AG20443 (cell line): Measurements from ENCODE around the gene IL22RA1.

Experiments used
- DNase-seq: peaks from one replicate; pipeline ENCODE4 v3.0.0; 2012; ENCODE audit warnings: low spot score, mixed read lengths

The IL22RA1 gene

DNA sequence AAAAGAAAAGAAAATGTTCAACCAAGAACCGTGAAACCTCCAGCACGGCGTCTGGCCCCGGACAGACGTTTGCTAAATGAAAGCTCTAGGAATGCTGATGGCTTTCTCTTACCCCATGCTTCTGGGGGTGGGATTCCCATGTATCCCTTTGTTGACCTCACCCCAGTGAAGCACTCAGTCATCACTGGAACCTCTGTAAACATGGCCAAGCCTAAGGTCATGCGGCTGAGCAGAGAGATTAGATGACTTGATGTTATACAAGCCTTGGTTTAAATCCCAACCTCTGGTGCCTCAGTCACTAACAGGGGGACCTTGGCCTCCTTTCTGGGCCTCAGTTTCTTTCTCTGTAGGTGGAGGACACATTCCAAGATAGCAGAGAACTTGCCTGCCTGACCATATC lies 28.2 kb downstream of the IL22RA1 start:
- no peak for DNase-seq

GRCh38 chr1:24113641-24114033 lies 29.3 kb downstream of the IL22RA1 start:
- DNase-seq: no peak

DNA sequence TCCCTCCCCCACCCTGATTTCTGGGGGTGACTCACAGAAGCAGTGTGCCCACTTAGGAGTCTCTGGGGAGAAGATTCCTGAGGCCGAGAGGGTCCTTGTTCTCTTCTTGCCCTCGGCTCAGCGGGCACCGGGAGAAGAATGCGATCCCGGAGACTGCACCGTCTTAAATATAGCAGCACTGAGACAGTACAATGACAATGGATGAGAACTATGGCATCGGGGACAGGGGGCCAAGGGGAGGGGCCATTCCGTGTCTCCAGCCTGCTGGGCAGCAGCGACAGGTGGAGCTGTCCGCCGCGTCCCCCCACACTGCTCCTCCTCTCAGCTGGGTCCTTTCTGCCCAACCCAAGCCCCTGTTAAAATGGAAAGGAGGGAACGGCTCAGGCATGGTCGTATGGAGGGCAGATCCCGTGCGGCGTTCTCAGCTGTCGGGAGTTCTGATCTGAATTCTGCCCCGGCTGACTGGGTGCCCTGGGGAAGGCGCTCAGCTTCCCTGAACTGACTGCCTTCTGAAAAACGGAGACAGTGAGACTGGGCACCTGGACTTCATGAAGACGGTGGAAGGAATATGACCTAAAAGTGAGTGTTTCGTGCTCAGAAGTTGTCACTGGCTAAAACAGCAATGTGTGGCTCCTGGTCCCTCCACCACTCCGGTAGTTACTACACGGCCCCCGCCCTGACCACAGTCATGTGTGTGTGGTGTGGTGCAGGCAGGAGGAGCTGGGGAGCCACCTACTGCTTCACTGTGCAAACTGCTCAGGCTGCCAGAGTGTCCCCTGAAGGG lies 30.8 kb downstream of the IL22RA1 start, which contains the start of gene MYOM3:
Gene MYOM3, minus strand, starts transcription at position 140 of the 784 bp plus-strand sequence. CDS start 3,499 bp downstream, outside the sequence.
- DNase-seq: peak; percentile 85

- DNase-seq: no peak
Measured at GRCh38 chr1:24111262-24111995, 31.5 kb downstream of the IL22RA1 start.

GRCh38 chr1:24110642-24111261 lies 32.2 kb downstream of the IL22RA1 start:
- DNase-seq: no peak

DNA sequence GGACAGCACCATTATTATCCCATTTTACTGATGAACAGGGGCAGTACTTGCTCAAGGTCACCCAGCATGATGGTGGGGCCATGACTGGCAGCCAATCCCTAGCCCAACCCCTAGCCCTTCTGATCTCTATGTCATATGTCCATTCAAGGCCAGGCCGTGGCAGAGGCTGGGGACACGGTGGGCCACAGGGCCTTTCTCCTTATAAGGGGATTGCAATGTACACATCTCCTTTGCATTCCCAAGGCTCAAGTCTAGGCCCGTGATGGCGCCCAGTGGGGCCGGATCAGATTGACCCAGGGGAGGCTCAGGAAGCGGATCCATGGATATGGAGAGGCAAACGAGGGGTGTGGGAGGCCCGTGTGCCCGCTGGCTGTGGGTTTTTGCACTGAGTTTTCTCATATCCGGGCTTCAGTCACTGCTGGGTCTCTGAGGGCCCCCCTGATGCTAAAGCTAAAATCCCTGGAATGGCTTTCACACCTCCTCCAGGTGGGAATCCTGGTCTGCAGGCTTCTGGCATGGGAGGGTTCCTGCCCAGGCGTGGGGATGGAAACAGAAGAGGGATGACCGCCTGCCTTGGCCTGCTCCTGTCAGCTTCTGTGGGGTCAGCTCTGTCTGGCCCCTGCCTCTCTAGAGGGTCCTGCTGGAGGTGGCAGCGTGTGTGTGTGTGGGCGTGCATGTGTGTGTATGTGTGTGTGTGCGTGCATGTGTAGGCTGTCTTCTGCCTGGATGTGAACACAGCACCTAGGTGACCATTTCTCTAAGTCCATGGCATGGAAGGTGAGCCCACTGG lies 33.1 kb downstream of the IL22RA1 start:
- no peak for DNase-seq

DNA sequence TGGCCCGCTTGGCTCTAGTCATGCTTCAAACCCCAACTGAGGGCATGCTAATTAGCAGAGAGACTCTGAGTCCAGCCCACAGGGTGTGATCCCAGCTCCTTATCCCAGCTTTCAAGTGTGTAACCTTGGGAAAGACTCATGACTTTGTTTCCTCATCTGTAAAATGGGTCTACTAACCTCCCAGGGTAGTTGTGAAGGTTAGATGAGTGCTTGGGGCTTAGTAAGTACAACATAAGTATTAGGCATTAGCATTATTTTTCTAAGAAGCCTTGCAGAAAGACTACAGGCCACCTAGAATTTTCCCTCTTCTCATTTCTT lies 33.8 kb downstream of the IL22RA1 start:
- no peak for DNase-seq

DNA sequence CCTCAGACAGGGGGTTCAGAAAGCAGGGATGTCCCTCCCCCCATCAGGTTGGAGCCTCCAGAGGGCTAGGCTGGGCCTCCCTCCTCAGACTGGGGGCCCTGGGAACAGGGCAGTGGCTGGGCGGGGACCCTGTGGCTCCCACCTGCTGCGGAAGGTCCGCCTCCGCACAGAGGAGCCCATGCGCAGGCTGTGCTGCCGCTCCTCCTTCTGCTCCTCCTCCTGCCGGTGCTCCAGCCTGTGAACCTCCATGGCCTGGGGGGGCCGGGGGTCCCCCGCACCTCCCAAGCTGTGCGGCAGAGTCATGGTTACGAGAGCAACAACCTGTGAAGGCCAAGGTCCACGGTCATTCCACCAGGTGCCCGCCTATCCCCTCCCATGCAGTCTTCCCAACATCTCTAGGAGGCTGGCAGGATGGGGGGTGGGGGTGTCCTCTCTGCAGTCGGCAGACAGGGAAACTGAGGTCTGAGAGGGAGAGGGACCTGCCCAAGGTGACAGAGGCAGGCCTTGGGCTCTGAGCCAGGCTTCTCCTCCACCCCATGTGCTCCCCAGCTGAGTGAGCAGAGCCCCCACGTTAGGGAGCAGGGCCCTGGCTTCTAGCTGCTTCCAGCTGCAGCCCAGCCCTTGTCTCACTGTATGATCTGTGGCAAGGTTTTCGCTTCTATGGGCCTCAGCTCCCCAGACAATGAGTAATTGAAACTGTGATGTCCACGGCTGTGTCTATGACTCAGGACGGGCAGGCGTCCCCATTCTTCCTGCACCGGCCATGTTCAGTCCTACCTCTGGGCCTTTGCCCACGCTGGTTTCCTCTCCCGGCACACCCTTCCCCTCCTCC lies 34.4 kb downstream of the IL22RA1 start:
- peak; percentile 94 for DNase-seq

DNA sequence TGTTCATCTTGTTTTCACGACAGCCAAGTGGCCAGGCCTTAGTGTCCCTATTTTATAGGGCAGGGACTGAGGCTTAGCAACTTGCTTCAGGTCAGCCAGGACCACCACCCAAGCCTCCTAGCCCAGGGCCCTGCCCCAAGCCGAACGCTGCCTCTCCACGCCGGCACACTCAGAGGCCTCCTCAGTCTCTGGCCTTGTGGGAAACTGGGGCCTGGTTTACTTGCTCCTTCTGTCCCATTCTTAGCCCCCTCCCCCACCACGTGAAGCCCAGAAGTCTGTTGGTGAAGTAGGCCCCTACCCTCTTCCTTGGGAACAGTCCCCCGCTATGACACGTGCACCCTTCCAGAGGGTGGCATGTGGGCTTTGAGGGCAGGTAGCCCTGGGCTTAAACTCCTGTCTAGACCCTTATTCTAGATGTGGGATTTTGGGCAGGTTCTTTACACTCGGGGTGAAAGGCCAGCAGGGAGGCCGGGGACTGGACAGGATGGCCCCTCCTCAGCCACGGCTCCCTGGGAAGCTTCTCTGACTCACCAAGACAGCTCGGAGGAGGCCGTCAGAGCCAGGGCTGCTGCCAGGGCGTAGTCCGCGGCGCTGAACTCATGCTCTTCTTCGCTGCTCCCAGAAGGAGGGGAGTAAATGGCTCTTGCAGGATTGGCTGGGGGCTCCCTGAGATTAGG lies 35.3 kb downstream of the IL22RA1 start:
- DNase-seq: peak; percentile 88

DNA sequence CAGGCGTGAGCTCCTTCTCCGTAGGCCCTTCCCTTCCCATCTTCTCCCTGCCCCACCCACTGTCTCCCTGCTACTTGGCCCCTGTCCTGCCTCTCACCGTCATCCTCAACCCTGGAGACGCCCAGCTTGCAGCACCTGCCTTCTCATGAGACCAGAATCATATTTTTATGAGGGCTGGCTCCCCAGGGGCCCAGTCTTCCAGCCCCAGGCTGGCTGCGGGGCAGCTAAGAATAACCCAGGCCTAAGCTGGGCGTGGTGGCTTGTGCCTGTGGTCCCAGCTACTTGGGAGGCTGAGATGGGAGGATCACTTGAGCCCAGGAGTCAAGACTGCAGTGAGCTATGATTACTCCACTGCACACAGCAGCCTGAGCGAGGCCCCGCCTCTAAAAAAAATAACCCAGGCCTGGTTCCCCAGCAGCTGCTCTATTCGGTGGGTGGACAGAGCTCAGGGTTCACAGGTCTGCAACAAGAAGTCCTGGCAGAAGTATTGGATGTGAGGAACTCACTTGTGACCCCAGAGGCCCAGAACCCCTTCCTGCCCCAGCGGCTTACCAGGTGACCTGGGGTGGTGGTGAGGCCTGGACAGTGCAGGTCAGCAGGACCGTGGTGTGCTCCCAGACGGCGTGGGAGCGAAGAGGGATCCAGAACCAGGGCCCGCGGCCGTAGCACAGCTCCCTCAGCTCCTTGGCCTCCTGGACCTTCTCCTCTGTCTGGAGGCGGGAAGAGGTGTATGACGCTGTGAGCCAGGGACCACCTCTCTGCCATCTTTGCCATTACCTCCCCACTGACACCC lies 37.4 kb downstream of the IL22RA1 start:
- DNase-seq: no peak

DNA sequence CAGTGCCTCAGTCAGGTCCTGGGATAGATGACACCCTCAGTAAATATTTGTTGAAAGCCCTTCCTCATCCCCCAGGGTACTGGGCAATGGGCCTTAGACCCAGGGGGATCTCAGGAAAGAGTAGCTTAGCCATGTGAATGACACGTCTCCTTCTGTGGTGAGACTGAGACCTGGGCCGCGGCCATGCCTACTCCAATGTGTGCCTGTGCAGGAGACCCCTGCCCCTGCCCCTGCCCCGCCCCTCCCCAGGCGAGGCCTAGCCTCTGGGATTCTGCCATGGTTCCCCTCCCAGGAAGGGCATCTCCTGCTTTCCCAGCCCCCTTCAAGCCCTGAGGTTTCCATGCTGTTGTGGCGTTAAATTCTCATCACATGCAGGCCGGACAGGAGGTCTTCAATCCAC lies 38.1 kb downstream of the IL22RA1 start:
- no peak for DNase-seq

DNA sequence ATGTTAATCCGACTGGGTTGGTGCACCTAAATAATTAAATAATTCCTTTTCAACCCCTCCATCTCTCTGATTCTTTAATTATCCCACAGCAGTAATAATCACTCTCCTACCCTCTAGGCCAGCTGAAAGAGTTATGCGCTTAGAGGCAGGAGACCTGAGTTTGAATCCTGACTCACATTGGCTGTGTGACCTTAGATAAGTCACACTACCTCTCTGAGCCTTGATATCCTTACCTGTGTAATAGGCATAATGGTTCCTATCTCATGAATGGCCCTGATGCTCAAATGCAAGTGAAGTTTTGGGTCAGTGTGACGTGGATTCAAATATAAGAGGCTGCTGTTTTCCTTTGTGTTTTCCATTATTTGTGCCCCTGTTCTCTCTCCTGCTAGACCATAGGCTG lies 39.1 kb downstream of the IL22RA1 start:
- DNase-seq: no peak

- no peak for DNase-seq
Measured at GRCh38 chr1:24103408-24103807, 39.5 kb downstream of the IL22RA1 start.

GRCh38 chr1:24102961-24103360 lies 40.0 kb downstream of the IL22RA1 start:
- no peak for DNase-seq

- no peak for DNase-seq
Measured at GRCh38 chr1:24101796-24102586, 40.9 kb downstream of the IL22RA1 start.

DNA sequence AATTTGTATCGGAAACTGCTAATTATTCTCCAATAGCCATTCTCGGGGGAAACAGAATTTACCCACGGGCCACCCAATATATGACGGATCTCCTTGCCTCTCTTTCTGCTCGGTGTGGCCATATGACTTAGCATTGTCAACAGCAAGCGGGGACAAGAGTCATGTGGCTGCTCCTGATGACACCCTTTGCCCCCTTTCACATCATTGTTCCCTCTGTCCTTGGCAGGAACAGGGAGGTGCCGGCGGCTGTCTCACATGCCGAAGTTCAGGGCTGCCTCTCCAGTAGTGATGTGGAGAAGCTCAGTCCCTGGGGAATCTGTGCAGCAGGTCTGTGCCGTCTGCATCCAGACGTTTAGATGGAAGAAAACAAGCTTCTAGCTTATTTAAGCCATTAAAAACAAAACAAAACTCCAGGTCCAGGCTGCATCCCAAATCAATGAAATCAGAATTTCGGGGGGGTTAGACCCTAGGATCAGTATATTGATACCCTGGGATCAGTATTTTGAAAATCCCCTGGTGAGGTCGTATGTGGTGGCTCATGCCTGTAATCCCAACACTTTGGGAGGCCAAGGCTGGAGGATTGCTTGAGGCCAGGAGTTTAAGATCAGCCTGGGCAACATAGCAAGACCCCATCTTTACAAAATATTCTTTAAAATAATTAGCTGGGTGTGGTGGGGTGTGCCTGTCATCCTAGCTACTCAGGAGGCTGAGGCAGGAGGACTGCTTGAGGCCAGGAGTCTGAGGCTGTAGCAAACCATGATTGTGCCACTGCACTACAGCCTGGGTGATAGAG lies 41.8 kb downstream of the IL22RA1 start:
- no peak for DNase-seq

DNA sequence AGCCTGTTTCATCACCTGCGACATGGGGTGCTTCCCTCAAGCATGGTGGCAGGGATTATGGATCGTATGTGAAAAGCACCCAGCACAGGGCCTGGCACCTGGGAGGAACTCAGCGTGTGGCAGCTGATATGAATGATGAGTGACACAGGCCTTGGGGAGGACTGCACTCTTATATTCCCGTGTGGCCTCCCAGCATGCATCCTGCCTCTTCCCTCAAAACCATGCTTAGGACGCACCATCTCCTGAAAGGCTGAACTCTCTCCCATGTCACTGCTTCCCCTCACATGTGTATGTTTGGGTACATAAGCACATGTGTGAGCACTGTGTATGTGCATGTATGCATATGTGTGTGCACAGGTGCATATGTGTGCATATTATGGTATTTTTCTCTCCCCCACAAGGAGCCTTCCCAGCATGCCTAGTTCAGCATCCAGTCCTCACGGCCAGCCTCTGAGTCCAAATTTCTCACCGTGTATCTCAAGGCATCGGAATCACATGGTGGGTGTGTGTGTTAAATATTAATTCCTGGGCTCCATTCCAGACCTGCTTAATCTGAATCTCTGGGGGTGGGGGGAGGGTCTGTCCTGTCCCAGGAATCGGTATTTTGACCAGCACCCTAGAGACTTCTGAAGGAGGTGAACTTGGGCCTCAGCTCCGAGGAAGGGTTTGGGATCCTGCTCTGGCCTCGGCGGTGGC lies 43.8 kb downstream of the IL22RA1 start:
- no peak for DNase-seq

- DNase-seq: no peak
Measured at GRCh38 chr1:24098102-24098501, 44.8 kb downstream of the IL22RA1 start.
